ENCODE data around the gene ACOT13.
A peak's percentile ranks its signal among the peaks of the same experiment; 100 is the strongest.
"Not testable (repeated sequence)": the region's sequence is repeated elsewhere in the genome, so short reads cannot be mapped to it uniquely, and the experiment has no call there.

Gene ACOT13

DNA sequence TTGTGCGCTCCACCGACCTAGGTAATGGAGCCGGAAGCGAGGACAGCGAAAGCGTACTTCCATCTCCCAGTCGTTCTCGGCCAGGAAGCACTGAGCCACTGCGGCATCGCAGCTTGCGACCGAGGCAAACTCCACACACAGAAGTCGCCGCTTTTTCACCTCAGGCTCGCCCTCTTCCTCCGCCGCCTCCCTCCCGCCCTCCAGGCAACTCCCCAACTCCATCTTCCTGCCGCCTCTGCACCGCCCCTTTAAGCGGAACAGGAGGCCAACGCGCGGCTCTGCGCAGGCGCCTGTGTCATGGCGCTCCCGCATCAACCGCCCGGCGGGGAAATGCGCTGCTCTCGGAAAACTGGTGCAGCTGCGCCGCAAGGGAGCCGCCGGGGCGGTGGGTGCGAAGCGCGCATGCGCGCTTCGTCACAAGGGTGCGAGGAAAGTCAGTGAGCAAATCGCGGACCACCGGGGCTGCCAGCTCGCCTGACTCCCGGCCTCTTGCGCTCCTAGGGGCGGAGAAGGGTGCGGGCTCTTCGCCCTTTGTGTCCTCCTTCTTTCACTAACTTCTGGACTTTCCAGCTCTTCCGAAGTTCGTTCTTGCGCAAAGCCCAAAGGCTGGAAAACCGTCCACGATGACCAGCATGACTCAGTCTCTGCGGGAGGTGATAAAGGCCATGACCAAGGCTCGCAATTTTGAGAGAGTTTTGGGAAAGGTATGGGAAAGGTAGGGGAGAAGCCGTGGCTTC is at the start of gene ACOT13, which contains the start of gene TDP2:
ACOT13 (plus strand) TSS at position 437 of the 737 bp plus-strand sequence; CDS start at position 624, 187 bp downstream.
TDP2 (minus strand) TSS at position 259 of the 737 bp plus-strand sequence; CDS start at position 222, 37 bp downstream.
- DNase-seq (ENCODE audit: low read depth in 2 of 2): peak; percentile 89 to 95

DNA sequence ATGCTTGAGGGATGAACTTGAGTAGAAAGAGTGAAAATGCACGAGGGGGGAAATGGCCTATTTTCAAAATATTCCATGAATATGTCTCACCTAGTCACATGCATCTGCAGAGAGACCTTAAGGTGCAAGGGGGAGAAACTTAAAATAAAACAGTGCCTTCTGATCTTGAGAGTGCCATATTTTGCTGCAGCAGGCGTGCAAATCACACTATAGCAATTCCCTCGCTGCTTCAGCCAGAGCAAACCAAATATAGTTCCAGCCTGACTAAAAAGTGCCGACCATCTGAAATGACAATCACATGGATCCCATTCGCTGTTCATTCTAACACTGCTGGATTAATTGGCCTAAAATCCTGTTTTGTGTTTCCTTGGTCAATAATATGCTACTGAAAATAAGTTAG is 47.2 kb upstream of the ACOT13 start:
- DNase-seq (ENCODE audit: low read depth in 2 of 2): no peak

DNA sequence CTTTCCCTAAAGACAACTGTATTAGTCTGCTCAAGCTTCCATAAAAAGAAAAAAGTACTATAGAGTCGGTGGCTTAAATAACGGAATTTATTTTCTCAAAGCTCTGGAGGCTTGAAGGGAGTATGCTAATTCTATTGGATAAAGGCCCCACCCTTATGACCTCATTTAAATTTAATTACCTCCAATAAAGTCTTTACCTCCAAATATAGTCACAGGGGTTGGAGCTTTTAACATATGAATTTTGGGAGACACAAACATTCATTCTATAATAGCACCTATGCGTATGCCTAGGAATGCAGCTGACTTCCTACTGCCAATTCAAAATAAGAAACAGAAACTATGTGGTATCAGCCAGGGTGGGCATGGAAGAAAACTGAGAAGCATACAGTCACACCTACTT is 46.2 kb upstream of the ACOT13 start:
- DNase-seq (ENCODE audit: low read depth in 2 of 2): no peak

DNA sequence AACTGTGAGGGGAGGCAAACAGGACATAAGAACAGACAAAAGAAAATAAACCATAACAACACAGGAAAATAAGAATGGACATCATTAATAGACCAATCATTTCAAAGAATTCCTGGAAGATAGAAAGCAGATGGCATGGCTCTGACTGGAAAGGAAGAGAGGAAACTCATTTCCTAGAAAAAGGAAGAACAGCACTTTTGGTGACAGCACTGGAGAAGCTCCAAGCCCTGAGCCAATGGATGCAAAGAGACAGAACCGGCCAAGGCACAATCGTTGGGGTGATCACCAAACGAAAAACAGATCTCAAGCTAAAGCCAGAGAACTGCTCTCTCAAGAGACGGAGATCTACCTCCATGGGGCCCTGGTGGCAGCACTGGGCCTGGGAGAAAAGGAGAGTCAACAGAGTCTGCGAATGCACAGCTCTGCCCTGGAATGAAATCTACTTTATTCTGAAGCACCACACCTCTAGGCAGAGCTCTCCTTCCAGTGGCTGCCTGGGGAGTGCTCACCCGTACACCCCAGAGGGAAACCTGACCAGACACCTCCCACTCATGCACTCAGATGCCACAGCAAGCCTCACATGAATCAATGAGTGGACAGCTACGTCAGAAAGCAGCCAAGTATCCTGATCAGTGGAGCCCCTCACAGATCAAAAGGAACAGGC is 45.1 kb upstream of the ACOT13 start:
- no peak for DNase-seq (ENCODE audit: low read depth in 2 of 2)

DNA sequence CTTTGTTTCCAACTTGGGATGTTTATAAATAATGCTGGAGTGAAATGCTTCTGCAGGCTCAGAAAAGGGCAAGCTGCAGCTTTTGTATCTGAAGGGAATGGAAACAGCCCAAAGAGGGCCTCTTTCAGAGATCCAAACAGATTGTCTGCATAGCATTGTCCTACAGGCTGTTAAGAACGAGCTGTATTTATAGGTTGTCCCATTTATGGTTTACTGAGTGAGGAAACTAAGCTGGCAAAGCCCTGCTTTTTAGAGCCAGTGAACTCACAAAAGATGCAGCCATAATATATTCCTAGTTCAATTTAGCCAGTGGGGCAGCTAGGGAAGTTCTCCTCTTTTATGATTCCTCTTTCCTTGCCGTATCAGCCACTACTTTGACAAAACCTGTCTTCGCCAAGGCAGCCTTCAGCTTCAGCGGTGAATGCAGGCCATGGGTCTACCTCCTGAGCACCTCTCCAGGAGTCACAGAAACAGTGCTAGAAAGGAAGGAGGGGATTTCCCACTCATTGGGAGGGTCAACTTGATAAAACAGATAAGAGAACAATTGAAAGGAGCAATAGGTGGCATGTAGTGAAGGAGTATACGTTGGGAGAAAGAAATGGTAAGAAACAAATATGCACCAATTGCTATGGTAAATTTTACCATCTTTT is 35.9 kb upstream of the ACOT13 start:
- DNase-seq (ENCODE audit: low read depth in 2 of 2): no peak

DNA sequence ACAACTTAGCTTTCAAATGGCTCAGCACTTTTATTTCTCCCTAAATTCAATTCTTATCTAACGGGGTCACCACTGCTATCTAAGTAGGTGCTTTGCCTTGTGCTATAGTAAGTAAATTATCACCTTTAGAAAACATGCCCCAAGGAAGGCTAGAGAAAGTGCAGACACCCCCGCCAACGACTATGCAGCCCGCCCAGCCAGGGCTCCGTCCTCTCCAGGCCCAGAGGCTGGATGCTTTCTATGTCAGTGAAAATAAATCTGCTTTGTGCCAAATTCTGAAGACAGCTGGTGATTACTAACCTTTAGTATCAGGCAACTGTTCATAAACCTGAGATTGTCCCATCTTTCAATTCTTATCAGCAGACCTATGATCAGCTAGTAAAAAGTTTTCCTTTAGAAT is 35.2 kb upstream of the ACOT13 start:
- DNase-seq (ENCODE audit: low read depth in 2 of 2): no peak

DNA sequence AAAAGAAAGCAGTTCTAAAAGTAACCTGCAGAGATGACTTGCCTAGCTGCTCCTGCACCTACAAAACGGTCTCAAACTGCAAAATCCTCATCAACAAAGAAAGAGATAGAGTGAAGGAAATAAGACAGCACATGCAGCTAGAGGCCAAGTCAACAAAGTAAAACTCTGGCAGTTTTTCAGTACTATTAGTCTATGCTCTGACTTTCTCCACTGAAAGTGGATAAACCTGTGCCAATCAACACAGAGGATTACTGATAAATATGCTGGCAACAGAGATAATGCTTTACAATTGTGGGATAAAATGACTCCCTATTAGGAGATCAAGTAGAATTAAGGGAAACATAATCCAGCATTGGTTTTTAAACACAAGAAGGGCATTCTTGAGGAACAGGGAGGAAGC is 34.3 kb upstream of the ACOT13 start:
- DNase-seq (ENCODE audit: low read depth in 2 of 2): no peak

DNA sequence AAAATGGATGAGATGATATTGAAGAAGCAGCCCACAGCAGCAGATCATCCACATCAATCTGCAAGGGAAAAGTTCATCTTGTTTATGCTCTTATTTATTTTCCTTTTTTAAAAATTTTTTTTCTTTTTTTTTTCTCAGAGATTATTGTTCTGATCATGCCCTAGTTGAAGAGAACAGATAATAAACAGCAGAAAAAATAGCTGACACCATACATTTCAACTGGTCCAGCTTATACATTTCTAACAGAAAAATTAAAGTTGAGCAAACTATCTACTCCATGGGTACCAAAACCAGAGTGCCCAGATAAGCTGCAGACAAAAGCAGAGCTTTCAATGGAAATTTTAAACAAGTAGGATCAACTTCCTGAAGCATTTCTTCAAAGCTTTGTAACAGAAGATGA is 30.2 kb upstream of the ACOT13 start:
- DNase-seq (ENCODE audit: low read depth in 2 of 2): no peak

DNA sequence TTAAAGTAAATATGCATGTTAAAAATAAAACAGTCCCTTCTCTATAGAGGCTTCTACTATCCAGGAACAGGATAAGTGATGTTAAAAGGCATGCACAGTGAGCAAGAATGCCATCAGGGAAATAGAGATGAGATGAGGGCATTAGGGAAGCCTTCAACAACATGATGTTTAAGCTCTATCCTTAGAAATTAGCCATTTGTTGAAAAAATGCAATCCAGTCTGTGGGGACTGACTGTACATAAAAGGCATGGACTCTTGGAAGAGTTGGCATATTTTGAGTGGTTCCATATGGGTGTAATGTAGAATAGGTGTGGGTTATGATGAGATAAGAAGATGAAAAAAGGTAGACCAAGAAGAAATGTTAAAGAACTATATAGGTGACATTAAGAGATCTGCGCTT is 26.7 kb upstream of the ACOT13 start:
- DNase-seq (ENCODE audit: low read depth in 2 of 2): no peak

DNA sequence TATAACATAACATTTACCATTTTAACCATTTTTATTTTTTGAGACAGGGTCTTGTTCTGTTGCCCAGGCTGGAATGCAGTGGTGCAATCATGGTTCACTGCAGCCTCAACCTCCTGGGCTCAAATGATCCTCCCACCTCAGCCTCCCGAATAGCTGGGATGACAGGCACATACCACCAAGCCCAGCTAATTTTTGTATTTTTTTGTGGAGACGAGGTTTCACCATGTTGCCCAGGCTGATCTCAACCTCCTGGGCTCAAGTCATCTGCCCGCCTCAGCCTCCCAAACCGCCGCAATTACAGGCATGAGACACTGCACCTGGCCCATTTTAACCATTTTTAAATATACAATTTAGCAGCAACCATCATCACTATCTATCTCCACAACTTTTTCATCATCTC is 26.2 kb upstream of the ACOT13 start:
- DNase-seq (ENCODE audit: low read depth in 2 of 2): not testable (repeated sequence)

DNA sequence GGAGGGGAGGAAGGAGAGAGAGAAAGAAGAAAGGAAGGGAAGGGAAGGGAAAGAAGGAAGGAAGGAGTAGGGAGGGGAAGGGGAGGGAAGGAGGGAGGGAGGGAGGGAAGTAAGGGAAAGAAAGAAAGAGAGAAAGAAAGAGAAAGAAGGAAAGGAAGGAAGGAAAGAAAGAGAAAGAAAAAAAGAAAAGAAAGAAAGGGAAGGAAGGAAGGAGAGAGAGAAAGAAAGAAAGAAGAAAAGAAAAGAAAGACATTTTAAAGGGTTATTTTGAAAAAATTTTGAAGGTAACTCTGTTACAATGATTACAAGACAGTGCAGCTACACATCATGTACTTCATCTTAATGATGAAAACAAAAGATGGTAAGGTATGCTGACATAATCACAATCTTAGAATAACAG is 24.8 kb upstream of the ACOT13 start:
- DNase-seq (ENCODE audit: low read depth in 2 of 2): no peak

DNA sequence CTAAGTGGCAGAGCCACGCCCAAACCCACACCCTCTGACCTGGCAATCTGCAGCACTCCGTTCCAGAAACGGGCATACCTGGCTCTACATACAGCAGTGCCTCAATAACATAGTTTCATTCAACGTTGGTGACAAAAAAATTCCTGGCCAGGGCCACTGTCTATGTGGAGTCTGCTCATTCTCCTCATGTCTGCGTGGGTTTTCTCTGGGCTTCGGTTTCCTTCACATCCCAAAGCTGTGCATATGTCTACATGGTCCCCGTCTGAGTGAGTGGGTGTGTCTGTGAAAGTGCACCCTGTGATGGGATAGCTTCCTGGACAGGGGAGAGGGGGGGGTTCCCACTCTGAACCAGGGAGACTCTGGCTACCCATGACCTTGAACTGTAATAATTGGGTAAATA is 23.0 kb upstream of the ACOT13 start:
- DNase-seq (ENCODE audit: low read depth in 2 of 2): no peak

DNA sequence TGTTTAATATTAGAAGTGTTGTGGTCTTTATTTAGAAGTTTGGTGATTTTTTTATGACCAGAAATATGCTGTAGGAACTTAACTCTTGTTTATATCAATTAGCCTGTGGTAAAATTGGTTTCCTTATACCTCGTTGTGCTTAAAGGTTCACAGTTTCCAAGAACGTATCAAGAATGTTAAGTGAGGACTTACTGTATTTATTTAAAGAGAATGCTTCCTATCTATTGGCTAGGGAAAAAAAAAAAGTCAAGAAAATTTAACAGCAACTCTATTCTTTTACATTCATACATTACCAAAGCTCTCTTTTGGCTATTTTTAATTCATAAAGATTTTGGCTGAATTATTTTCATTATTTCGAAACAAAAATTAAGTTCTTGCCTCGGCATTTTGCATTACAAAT is 22.5 kb upstream of the ACOT13 start:
- no peak for DNase-seq (ENCODE audit: low read depth in 2 of 2)

DNA sequence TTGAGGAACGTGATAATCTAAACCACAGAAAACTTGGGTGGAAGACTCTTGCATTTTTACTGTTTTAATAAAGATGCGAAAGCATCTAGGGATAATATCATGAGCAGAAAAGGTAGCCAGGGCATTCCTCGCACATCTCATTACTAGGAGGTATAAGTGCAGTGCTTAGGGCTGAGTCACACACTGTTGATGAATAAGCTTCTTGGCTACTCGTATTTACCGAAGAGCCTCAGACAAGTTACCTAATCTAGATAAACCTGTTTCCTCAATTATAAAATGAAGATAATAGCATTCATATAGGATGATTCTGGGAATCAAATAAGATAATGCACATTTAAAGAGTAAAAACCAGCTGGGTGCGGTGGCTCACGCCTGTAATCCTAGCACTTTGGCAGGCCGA is 20.1 kb upstream of the ACOT13 start:
- no peak for DNase-seq (ENCODE audit: low read depth in 2 of 2)

DNA sequence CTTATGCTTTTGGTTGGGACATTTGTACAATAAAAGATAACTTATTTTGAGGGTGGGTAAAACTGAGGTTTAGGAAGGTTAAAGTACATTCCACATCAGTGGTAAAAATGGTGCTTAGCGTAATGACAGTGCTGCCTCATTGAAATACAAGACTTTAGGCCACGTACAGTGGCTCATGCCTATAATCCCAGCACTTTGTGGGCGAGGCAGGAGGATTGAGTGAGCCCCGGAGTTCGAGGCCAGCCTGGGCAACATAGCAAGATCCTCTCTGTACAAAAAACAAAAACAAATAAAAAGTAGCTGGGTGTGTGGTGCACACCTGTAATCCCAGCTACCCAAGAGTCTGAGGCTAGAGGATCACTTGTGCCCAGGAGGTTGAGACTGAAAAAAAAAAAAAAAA is 18.6 kb upstream of the ACOT13 start:
- no peak for DNase-seq (ENCODE audit: low read depth in 2 of 2)

DNA sequence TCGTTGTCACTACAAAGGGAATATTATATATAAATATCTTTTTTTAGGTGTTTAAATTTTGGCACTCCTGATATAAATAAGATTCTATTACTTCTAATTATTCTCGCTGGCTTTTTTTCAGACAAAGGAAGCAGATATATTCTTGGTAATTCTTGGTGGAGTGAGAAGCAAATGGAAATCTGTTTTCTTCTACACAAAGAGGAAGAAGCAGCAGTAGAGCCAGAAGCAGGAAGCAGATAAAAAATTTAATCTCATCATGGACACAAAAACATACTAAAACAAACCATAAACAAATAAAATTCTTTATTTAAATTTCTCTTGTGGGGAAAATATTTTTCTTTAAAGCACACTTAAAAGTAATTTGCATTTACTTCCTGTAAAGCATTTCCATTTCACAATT is 17.2 kb upstream of the ACOT13 start:
- no peak for DNase-seq (ENCODE audit: low read depth in 2 of 2)

DNA sequence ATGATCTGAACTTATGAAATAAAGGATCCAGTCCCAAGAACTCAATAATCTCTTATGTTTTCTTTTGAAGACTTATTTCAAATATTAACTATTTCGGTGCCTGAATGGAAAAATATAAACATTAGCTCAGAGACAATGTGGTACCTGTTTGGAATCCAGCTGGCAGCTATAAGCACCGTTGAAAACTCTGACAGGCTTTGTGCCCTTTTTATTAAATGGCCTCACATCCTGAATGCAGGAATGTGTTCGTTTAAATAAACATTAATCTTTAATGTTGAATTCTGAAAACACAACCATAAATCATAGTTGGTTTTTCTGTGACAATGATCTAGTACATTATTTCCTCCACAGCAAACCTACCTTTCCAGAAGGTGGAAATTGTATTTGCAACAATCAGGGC is 16.5 kb upstream of the ACOT13 start:
- no peak for DNase-seq (ENCODE audit: low read depth in 2 of 2)

DNA sequence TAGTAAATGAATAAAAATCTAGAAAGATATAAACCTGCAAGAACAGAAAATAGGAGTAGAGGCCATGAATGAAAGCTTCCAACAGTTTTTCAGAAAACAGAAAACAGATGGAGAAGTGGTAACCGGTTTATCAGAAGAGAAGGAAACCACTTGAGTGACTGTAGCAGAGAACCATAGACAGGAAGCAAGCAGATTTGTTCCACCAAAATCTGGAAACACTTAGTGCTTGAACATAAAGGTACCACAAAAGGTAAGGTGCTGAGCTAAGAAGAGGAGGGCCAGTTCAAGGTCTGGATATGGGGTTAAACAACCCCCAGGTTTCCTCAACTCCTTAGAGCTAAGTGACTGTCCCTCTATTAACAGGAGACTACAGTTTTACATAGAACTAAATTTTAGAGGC is 11.7 kb upstream of the ACOT13 start:
- no peak for DNase-seq (ENCODE audit: low read depth in 2 of 2)

DNA sequence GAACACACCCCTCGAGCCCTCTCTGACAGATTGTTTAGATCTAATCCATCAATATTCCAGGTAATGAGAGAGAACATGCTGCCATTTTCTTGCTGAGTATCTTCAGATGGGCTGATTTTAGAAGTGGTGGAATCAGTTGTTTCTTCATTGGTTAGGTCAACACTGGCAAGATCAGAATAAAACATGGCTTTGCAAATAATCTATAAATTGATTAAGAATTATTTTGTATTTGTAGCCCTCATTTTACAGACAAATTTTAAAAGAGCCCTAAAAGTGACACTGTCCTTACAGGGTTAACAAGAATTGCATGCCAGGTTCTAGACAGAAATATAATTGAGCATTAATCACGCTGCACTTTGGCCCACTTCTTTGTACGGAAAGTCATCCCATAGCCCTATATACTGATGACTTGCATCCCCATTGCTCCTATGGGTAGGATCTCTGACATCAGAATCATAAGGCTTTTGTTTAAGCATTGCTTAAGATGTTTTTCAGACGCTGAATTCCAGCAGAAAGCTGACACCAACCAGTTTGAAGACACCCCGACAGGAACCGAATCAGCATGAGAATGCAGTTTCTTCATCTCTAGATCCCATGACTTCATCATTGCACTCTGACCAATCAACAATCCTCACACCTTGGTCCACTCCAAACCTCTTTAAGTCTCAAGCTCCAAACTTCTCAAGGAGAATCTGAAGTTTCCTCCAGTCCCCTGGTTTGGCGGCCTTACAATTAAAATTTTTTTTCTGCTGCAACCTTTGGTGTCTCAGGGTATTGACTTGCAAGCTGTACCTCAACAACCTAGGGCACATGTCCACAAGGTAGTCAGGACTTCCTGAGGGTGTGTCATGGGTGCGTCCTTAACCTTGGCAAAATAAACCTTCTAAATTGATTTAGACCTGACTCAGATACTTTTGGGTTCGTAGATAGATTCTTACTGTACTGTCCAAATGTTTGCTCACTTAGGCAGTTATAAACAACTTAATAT is 8.0 kb upstream of the ACOT13 start:
- DNase-seq (ENCODE audit: low read depth in 2 of 2): no peak

DNA sequence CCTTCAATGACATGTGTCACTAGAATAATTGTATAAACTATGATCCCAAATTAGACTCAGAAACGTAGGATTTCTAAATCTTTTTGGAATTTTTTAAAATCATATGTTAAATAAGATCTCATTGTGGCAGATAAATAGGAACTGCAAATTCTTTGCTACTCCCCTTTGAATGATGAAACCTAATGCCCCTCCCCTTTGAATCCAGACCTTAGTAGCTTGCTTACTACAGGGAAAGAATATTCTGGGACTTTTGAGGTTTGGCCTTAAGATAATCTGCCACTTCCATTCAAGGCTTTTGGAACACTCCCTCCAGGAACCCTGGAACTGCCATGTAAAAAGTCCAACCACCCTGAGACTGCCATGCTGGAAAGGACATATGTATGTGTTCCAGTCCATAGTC is 7.3 kb upstream of the ACOT13 start:
- DNase-seq (ENCODE audit: low read depth in 2 of 2): no peak

DNA sequence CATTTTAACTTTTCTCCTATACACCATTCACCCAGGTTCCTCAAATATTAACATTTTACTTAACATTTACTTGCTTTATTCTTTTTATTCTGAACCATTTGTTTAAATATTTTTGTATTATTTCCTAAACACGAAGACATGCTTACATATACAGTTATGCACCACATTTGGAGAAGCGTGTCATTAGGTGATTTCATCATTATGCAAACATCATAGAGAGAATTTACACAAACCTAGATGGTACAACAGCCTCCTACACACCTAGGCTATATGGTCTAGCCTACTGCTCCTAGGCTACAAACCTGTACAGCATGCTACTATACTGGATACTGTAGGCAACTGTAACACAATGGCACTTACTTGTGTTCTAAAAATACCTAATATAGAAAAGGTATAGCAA is 6.8 kb upstream of the ACOT13 start:
- no peak for DNase-seq (ENCODE audit: low read depth in 2 of 2)

DNA sequence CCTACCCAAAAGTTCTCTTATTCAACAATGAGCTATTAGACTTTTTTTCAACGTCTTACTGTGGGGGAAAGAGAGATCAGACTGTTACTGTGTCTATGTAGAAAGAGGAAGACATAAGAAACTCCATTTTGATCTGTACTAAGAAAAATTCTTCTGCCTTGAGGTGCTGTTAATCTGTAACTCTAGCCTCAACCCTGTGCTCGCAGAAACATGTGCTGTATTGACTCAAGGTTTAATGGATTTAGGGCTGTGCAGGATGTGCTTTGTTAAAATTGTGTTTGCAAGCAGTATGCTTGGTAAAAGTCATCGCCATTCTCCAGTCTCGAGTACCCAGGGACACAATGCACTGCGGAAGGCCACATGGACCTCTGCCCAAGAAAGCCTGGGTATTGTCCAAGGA is 5.1 kb upstream of the ACOT13 start:
- not testable (repeated sequence) for DNase-seq (ENCODE audit: low read depth in 2 of 2)
